Measurements from ENCODE around the gene RASSF9.

DNA sequence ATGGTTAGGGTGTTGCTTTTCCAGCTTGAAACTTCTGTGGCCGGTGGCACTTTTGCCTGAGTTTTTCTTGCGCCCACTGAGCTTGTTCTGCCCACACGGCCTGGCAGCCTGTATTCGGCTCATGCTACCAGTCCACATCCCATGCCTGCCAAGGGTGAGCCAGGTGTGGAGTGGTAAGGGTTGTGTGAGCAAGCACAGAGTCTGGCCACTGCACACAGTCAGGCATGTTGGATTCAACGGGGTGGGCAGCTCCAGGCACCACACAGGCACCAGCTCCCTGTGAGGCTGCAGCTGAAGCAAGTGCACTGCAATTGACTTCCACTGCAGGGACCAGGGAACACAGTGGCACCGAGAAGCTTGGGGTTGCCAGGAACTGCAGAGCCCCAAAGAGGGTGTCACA, 19.1 kb upstream of the RASSF9 start:
- no peak for TF ChIP-seq POLR2A (IDR thresholded peaks at IDR 0.05)
- TF ChIP-seq, protein P1, sequence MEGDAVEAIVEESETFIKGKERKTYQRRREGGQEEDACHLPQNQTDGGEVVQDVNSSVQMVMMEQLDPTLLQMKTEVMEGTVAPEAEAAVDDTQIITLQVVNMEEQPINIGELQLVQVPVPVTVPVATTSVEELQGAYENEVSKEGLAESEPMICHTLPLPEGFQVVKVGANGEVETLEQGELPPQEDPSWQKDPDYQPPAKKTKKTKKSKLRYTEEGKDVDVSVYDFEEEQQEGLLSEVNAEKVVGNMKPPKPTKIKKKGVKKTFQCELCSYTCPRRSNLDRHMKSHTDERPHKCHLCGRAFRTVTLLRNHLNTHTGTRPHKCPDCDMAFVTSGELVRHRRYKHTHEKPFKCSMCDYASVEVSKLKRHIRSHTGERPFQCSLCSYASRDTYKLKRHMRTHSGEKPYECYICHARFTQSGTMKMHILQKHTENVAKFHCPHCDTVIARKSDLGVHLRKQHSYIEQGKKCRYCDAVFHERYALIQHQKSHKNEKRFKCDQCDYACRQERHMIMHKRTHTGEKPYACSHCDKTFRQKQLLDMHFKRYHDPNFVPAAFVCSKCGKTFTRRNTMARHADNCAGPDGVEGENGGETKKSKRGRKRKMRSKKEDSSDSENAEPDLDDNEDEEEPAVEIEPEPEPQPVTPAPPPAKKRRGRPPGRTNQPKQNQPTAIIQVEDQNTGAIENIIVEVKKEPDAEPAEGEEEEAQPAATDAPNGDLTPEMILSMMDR (IDR thresholded peaks at IDR 0.05): no peak

Data from right lobe of liver (tissue), 4 donors.